ENCODE results near the gene MYO1C. TPM values are rescaled to one million over a fixed set of nuclear protein-coding genes. Genes with fewer than 3 reads are reported as not detected.

MYO1C gene
- total RNA-seq, 1 experiment from 2014 or later, result 227 TPM

GRCh38 chr17:1462164-1463112, 30.0 kb downstream of the MYO1C start (continued):
- TF ChIP-seq, protein P1, sequence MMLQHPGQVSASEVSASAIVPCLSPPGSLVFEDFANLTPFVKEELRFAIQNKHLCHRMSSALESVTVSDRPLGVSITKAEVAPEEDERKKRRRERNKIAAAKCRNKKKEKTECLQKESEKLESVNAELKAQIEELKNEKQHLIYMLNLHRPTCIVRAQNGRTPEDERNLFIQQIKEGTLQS (IDR thresholded peaks at IDR 0.05), result no peak
- TF ChIP-seq ZFX (IDR thresholded peaks at IDR 0.05) (no peak), CBX3 (IDR thresholded peaks at IDR 0.05; ENCODE audit: low read depth) (peak; percentile 83; the same call in 1 of the 2 replicates), EZH2 (IDR thresholded peaks at IDR 0.05) (no peak)
- TF ChIP-seq, protein P2, sequence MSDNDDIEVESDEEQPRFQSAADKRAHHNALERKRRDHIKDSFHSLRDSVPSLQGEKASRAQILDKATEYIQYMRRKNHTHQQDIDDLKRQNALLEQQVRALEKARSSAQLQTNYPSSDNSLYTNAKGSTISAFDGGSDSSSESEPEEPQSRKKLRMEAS (IDR thresholded peaks at IDR 0.05), result peak; percentile 87

DNA sequence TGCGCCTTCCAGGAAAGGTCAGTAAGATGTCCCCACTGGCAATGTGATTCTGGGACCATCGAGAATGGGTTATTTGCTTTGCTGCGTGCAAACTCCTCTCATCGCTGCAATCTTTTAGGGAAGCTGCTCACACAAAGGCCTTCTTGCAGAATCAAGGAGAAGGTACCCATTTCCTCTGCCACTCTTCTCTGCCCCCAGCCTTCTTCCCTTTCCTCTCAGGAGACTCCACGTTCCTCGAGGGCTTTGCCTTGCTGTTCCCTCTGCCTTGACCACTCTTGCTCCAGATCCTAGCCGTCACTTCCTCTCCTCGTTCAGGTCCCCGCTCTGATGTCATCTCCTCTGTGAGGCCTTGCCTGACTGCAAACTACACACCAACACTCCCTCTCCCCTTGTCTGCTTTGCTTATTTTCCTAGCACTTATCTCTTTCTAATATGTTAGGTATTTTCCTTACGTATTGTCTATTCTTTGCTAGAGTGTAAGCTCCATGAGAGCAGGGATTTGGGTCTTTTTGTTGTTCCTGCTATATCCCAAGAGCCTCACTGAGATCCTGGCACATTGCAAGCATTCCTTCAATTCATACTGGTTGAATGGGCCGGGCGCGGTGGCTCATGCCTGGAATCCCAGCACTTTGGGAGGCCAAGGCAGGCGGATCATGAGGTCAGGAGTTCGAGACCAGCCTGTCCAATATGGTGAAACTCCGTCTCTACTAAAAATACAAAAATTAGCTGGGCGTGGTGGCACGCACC, 31.1 kb downstream of the MYO1C start:
- ChIA-PET POLR2A (interaction anchor here (1.4 to 3.2 kb wide), 2 partner anchors 23 to 55 kb away, joined by 5 to 16 read pairs; partner anchors contain the start of gene INPP5K), CTCF (no interaction called here), RAD21 (ENCODE audit: low non-redundant PET in 1 of 2, low total read pairs in 2 of 2, uncharacterized antibody in 2 of 2, unreplicated experiment in 2 of 2) (no interaction called here)
- no peak overlapping the region for H3K4me3 ChIP-seq (replicated peaks in 1 of 2; ENCODE audit: low read depth in 1 of 2, low read length in 2 of 2)
- H3K4me1 ChIP-seq (ENCODE audit: control insufficient read depth in 1 of 2, insufficient read depth in 2 of 2, low read length in 2 of 2), result peaks cover 36 to 62% of the 10 kb centered on the region in 2 experiments
- H3K9me2 ChIP-seq (ENCODE audit: insufficient read depth), result no peaks in the 10 kb centered on the region
- intact Hi-C loops (cut with micrococcal nuclease), result loop anchor here (5.0 kb wide), 1 partner anchor 56 kb away; the partner anchor contains the start of gene INPP5K
- H3K9ac ChIP-seq (ENCODE audit: low read length), result no peak overlapping the region
- DNase-seq (ENCODE audit: low read depth, low spot score), result no peak
- H3K27ac ChIP-seq (ENCODE audit: low read depth, low read length), result no peak overlapping the region
- H2AFZ ChIP-seq (ENCODE audit: low read depth, low read length, poor library complexity, severe bottlenecking), result no peak overlapping the region
- TF ChIP-seq ZFX (IDR thresholded peaks at IDR 0.05), result no peak
- TF ChIP-seq, protein P1 (IDR thresholded peaks at IDR 0.05), result no peak
- peaks cover 10% of the 10 kb centered on the region; the same call in 1 of the 2 replicates for H3K79me2 ChIP-seq (ENCODE audit: insufficient read depth, low read length)
- no peaks in the 10 kb centered on the region for H4K20me1 ChIP-seq (ENCODE audit: insufficient read depth)
- ATAC-seq, result no peak
- TSS peak; percentile 34 for BruUV-seq (replicated peaks)
- no peaks in the 10 kb centered on the region for H3K27me3 ChIP-seq (ENCODE audit: insufficient read depth, low read length)
- H3K9me3 ChIP-seq (ENCODE audit: control insufficient read depth in 1 of 2, insufficient read depth in 1 of 2, low read depth in 1 of 2, low read length in 2 of 2), result no peaks in the 10 kb centered on the region
- H3K36me3 ChIP-seq (ENCODE audit: control insufficient read depth in 1 of 2, insufficient read depth in 2 of 2, low read length in 2 of 2), result peaks cover 3 to 6% of the 10 kb centered on the region in 2 experiments; a peak in 2 of 4 replicates
- peak overlapping the region; percentile 80 for H3K4me2 ChIP-seq (ENCODE audit: low read length)

Data from HCT116 (cell line).